GM18511 (cell line): ENCODE data around the gene SOX9.
A peak's percentile ranks its signal among the peaks of the same experiment; 100 is the strongest.
"Not testable (repeated sequence)": the region's sequence is repeated elsewhere in the genome, so short reads cannot be mapped to it uniquely, and the experiment has no call there.

Source experiments
- ATAC-seq: cut with Tn5 transposase; IDR thresholded peaks from one replicate; pipeline ENCODE4 v1.9.1; 2021; ENCODE audit warnings: mild to moderate bottlenecking, moderate library complexity; ENCODE audit not compliant: unreplicated experiment

Gene SOX9

GRCh38 chr17:72110942-72111318, 9.9 kb upstream of the SOX9 start:
- ATAC-seq: no peak

- no peak for ATAC-seq
These were observed 9.4 kb upstream of the SOX9 start for GRCh38 chr17:72111336-72111923.

- ATAC-seq: not testable (repeated sequence)
These were observed 8.9 kb upstream of the SOX9 start for GRCh38 chr17:72111926-72112325.

- no peak for ATAC-seq
These were observed 7.1 kb upstream of the SOX9 start for GRCh38 chr17:72113751-72114150.

GRCh38 chr17:72115781-72116525, 4.9 kb upstream of the SOX9 start:
- ATAC-seq: no peak

GRCh38 chr17:72116661-72117521, 3.9 kb upstream of the SOX9 start:
- ATAC-seq: no peak

- no peak for ATAC-seq
These were observed 3.1 kb upstream of the SOX9 start for GRCh38 chr17:72117535-72118334.

- ATAC-seq: no peak
These were observed 2.3 kb upstream of the SOX9 start for GRCh38 chr17:72118335-72119076.

- no peak for ATAC-seq
These were observed 1.5 kb upstream of the SOX9 start for GRCh38 chr17:72119077-72119872.

- peak; percentile 9 for ATAC-seq
These were observed 763 bp upstream of the SOX9 start for GRCh38 chr17:72119873-72120641.

GRCh38 chr17:72121164-72122009, 567 bp downstream of the SOX9 start:
- peak; percentile 30 for ATAC-seq

- no peak for ATAC-seq
These were observed 1.4 kb downstream of the SOX9 start for GRCh38 chr17:72122010-72122764.

GRCh38 chr17:72122765-72123529, 2.1 kb downstream of the SOX9 start:
- no peak for ATAC-seq

GRCh38 chr17:72123530-72124437, 3.0 kb downstream of the SOX9 start:
- ATAC-seq: no peak

- ATAC-seq: no peak
These were observed 3.6 kb downstream of the SOX9 start for GRCh38 chr17:72124438-72124775.
